ELF-1 (cell line): ENCODE results near the gene ACTN4.
A peak's percentile ranks its signal among the peaks of the same experiment; 100 is the strongest.

Source experiments
- DNase-seq: peaks from one replicate; pipeline ENCODE4 v3.0.0-alpha.2; 2016; ENCODE audit warnings: low read depth, low spot score

ACTN4 gene

GRCh38 chr19:38676878-38677646 lies 29.6 kb downstream of the ACTN4 start:
- no peak for DNase-seq

GRCh38 chr19:38678217-38678890 lies 30.9 kb downstream of the ACTN4 start:
- DNase-seq: no peak

GRCh38 chr19:38678891-38679494 lies 31.5 kb downstream of the ACTN4 start:
- DNase-seq: no peak

- DNase-seq: no peak
These were observed 32.4 kb downstream of the ACTN4 start for GRCh38 chr19:38679839-38680238.

- no peak for DNase-seq
These were observed 34.9 kb downstream of the ACTN4 start for GRCh38 chr19:38682195-38682867.

GRCh38 chr19:38682872-38683392 lies 35.5 kb downstream of the ACTN4 start:
- no peak for DNase-seq

- DNase-seq: peak; percentile 93
These were observed 36.1 kb downstream of the ACTN4 start for GRCh38 chr19:38683393-38684077.

- no peak for DNase-seq
These were observed 36.8 kb downstream of the ACTN4 start for GRCh38 chr19:38684078-38684861.

- DNase-seq: no peak
These were observed 37.6 kb downstream of the ACTN4 start for GRCh38 chr19:38684862-38685665.

GRCh38 chr19:38685666-38686529 lies 38.4 kb downstream of the ACTN4 start:
- DNase-seq: peak; percentile 85

- DNase-seq: no peak
These were observed 39.1 kb downstream of the ACTN4 start for GRCh38 chr19:38686530-38686888.

GRCh38 chr19:38687837-38688378 lies 40.5 kb downstream of the ACTN4 start:
- no peak for DNase-seq

- no peak for DNase-seq
These were observed 42.7 kb downstream of the ACTN4 start for GRCh38 chr19:38690146-38690545.

- no peak for DNase-seq
These were observed 43.4 kb downstream of the ACTN4 start for GRCh38 chr19:38690832-38691231.

GRCh38 chr19:38691938-38692457 lies 44.5 kb downstream of the ACTN4 start:
- DNase-seq: no peak

GRCh38 chr19:38692458-38693379 lies 45.3 kb downstream of the ACTN4 start:
- DNase-seq: no peak
